IgD-negative memory B cell (primary cell): Measurements from ENCODE around the gene ANKRD13D. TPM values are rescaled to one million over a fixed set of nuclear protein-coding genes. Genes with fewer than 3 reads are reported as not detected.
A peak's percentile ranks its signal among the peaks of the same experiment; 100 is the strongest.

Experiments used
- H3K27ac Mint-ChIP-seq, 3 donors: one replicate each; pipeline ENCODE4 v1.8.0; 2020 to 2022; ENCODE audit warnings: mild to moderate bottlenecking in 3 of 3, mixed read lengths in 3 of 3, moderate library complexity in 1 of 3
- H3K27me3 Mint-ChIP-seq: one replicate; pipeline ENCODE4 v1.8.0; 2021; ENCODE audit warnings: mixed read lengths
- H3K36me3 Mint-ChIP-seq: one replicate; pipeline ENCODE4 v1.8.0; 2020; ENCODE audit warnings: mild to moderate bottlenecking, mixed read lengths
- H3K4me1 Mint-ChIP-seq, 3 donors: one replicate each; pipeline ENCODE4 v1.8.0; 2020 to 2022; ENCODE audit warnings: mixed read lengths in 3 of 3, mild to moderate bottlenecking in 1 of 3
- H3K4me3 Mint-ChIP-seq, 4 donors: one replicate each; pipeline ENCODE4 v1.8.0; 2020 to 2022; ENCODE audit warnings: mild to moderate bottlenecking in 4 of 4, mixed read lengths in 4 of 4, moderate library complexity in 3 of 4
- H3K9me3 Mint-ChIP-seq, 3 donors: one replicate each; pipeline ENCODE4 v1.8.0; 2020 to 2021; ENCODE audit warnings: mixed read lengths in 3 of 3, mild to moderate bottlenecking in 1 of 3
- polyA plus RNA-seq: library from polyadenylated mRNA; unstranded; fragments of 300-500 nt; fragmentation: Illumina TruSeq; gene quantifications from one replicate; pipeline ENCODE4 v1.2.3, GENCODE V29; 2021

The ANKRD13D gene
- polyA plus RNA-seq, 1 donor from 2014 or later: 17.3 TPM

DNA sequence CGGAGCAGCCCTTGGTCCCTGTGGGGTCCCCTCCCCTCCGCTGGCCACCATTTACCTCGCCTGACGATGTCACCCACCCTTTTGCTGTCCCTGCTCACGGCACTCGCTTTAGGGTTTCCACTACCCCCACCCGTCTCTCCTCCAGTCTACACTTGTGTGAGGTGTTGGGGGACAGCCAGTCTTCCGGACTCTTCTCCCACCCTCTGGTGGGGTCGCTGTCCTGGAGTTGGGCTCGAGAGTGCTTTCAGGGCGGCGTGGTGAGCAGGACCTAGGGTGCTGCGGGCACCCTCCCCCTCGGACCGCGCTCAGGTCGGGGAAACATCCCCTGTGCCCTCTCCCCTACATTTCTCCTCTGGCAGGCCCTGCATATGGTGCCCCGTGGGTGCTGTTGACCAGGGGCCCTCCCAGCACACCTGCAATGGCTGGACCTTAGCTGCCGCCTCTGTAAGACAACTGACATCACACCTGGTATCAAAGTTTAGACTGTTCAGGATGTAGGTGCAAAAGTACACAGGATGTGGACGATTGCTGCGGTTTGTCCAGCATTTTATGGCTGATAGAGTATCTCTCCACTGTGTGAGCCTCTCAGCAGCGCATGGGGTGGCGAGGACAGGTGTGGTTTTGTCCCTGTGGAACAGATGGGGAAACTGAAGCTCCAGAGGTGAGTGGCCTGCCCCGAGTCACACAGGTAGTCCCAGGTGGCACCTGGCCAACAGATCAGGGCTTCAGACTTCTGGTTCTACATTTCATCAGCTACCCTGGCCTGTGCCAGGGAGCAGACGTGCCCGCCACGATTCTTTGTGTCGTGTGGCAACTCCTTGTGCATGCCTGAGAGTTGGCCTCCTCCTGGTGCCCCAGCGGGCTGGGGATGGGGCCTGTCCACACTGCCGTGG, 21.7 kb upstream of the ANKRD13D start:
- Mint-ChIP-seq H3K9me3 (no peaks in the 10 kb centered on the region), H3K4me3 (peak overlapping the region; percentile 93 to 97 (median 96)), H3K27me3 (peaks cover 6% of the 10 kb centered on the region), H3K4me1 (peaks cover 39 to 51% (median 47%) of the 10 kb centered on the region in 3 donors), H3K27ac (peak overlapping the region; percentile 95 to 100 (median 97)), H3K36me3 (peaks cover 10% of the 10 kb centered on the region)

DNA sequence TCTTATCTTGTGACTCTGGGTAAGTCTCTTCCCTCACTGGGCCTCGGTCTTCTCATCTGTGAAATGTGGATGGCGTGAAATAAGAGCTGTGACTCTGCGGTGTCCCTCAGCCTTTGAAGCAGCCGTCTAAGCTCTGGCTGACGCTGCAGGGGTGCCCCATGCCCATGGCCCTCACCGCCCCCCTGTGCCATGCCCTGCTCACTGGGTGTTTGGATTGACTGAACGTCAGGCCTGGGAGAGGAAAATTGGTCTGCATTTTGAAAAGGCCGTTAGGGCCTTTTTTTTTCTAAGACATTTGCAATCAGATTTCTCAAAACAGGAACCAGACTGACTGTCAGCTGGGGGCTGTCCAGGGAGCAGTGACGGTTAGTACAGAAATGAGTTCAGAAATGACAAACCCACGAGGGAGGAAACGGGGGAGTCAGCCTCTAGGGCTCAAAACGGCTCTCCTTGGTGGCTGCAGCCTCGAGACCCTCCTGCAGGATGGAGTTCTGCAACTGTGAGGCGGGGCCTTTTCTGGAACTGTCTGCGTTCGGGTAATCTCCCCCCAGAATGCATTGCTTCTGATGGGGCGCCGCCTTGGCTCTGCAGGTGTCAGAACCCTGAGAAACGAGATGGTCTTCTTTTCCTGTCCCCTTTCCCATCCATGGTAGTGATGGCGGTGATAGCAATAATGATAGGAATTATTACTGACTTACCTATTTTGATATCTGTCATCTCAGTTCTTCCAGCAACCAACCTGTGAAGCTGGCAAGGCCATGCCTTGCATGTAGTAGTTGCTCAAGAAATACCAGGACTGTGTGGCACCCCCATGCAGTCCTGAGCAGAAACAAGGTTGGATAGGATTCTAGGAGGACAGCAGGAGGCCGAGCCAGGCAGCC, 20.8 kb upstream of the ANKRD13D start:
- Mint-ChIP-seq H3K4me3 (peak overlapping the region; percentile 93 to 97 (median 96)), H3K4me1 (peaks cover 39 to 50% (median 40%) of the 10 kb centered on the region in 3 donors), H3K27me3 (peaks cover 3% of the 10 kb centered on the region), H3K9me3 (no peaks in the 10 kb centered on the region), H3K27ac (peak overlapping the region; percentile 95 to 100 (median 97)), H3K36me3 (peaks cover 10% of the 10 kb centered on the region)

DNA sequence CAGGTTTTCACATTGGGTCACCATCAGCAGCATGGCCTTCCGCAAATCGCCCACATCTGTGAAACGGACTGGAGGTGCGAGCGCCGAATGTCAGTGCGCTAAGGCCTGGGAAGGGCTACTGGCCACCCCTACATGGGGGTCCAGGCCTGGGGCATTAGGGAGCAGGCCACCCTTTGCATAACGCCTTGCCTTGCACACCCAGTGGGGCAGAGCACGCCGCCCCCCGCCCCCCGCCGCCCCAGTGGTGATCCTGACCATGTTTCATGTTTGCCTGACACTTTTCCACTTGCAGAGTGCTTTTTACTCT, 20.2 kb upstream of the ANKRD13D start:
- Mint-ChIP-seq H3K27ac (peak overlapping the region; percentile 95 to 100 (median 97)), H3K4me1 (peaks cover 41 to 51% (median 42%) of the 10 kb centered on the region in 3 donors), H3K4me3 (peak overlapping the region; percentile 93 to 97 (median 96)), H3K36me3 (peaks cover 10% of the 10 kb centered on the region), H3K9me3 (no peaks in the 10 kb centered on the region), H3K27me3 (peaks cover 3% of the 10 kb centered on the region)

DNA sequence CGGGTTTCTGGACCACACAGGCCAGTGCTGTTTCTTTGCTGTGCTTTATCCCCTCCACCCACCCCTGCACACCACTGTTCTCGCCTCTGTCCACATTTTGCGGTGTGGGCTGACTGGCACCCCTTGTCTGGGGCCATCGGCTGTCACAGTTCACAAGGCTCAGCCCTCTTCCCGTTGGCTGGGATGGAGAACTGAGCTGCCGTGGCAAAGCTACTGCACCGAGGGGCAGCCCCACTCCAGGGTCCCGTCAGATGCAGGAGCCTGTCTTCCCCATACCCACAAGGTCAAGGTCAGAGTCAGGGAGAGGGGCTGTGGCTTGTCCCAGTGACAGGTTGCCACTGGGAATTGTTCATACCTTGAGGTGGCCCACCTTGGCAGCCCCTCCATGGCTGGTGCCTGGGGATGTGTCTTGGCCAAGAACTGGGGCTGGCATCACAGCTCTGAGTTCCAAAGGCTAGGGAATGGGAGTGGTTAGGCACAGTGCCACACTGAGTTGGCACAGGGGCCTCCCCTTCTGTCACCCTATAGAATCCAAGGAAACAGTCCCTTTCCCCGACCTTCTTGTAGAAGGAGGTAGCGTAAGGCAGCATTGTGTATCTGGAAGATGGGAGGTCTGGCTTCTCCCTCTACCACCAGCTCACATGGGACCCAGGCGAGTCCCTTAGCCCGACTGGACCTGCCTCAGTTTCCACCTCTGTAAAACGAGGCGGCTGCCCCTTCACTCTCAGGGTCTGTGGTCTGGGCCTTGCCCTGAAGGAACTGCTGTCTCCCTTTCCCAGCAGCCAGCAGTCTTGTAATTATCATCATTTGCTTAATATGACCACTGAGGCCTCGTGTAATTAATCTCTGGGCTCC, 19.5 kb upstream of the ANKRD13D start:
- peak overlapping the region; percentile 94 to 97 (median 95) for H3K27ac Mint-ChIP-seq
- no peaks in the 10 kb centered on the region for H3K9me3 Mint-ChIP-seq
- peaks cover 3% of the 10 kb centered on the region for H3K27me3 Mint-ChIP-seq
- H3K36me3 Mint-ChIP-seq: peaks cover 10% of the 10 kb centered on the region
- H3K4me1 Mint-ChIP-seq: peaks cover 42 to 56% (median 47%) of the 10 kb centered on the region in 3 donors
- H3K4me3 Mint-ChIP-seq: peak overlapping the region; percentile 93 to 97 (median 95)

DNA sequence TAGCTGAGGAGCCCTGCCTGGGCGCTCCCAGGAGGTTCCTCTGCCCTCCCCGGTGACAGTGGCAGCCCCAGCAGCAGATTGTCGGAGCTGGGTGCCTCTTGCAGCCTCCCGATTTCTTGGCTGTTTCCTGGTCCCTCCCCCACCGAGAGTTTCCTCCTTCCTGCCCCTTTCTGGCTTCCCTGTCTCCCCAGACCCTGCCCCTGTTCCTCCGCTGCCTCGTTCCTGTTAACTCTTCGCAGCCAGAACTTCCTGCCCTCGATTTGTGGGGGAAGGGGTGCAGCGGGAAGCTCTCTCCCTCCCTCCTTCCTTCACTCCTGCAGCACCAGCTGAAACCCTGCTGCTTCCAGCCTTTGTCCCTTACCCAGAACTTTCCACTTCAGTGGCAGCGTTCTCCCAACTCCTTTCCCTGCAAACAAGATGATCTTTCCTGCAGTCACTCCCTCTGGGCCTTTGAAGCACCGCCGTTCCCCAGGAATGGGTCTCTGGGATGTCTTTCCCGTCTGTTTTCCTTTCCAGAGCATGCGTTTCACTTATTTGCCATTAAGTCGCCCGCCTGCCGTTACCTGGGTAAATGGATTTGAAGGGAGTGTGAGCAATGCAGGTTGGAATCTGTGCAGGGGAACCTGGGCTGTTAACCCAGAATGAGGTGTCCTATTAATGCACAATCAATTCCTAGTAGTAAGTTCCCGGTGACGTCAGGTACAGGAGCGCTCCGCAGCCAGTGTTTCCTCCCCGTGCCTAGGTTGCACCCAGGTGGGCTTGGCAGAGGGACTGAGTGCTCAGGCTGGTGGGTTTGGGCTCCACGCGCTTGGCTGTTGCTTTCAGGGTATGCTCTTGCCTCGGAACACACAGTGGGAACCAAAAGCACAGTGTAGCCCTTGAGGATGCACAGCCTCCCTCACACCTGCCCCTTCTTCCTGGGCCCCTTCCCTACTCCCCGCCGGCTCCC, 18.6 kb upstream of the ANKRD13D start:
- Mint-ChIP-seq H3K27ac (peak overlapping the region; percentile 94 to 97 (median 95)), H3K27me3 (peaks cover 3% of the 10 kb centered on the region), H3K4me3 (peak overlapping the region; percentile 93 to 97 (median 95)), H3K4me1 (peaks cover 42 to 61% (median 49%) of the 10 kb centered on the region in 3 donors), H3K9me3 (no peaks in the 10 kb centered on the region), H3K36me3 (peaks cover 10% of the 10 kb centered on the region)

DNA sequence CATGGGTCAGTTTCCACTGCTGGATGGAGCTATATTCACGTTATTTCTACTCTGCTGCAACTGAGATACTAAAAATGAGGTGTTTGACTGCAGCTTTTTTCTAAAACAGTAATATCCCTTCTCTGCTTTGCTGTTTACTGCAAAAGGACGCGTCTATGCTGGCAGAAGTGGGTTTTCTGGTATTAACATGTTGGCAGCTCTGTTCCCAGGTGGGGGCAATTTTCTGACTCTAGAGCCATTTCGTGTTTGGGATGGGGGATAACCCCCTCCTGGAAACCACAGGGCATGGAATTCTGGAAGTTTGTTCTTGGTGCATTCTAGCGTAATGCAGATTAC, 17.9 kb upstream of the ANKRD13D start:
- peaks cover 42 to 63% (median 50%) of the 10 kb centered on the region in 3 donors for H3K4me1 Mint-ChIP-seq
- H3K27me3 Mint-ChIP-seq: peaks cover 3% of the 10 kb centered on the region
- peak overlapping the region; percentile 93 to 97 (median 95) for H3K4me3 Mint-ChIP-seq
- H3K27ac Mint-ChIP-seq: peak overlapping the region; percentile 94 to 97 (median 95)
- H3K9me3 Mint-ChIP-seq: no peaks in the 10 kb centered on the region
- H3K36me3 Mint-ChIP-seq: peaks cover 10% of the 10 kb centered on the region

DNA sequence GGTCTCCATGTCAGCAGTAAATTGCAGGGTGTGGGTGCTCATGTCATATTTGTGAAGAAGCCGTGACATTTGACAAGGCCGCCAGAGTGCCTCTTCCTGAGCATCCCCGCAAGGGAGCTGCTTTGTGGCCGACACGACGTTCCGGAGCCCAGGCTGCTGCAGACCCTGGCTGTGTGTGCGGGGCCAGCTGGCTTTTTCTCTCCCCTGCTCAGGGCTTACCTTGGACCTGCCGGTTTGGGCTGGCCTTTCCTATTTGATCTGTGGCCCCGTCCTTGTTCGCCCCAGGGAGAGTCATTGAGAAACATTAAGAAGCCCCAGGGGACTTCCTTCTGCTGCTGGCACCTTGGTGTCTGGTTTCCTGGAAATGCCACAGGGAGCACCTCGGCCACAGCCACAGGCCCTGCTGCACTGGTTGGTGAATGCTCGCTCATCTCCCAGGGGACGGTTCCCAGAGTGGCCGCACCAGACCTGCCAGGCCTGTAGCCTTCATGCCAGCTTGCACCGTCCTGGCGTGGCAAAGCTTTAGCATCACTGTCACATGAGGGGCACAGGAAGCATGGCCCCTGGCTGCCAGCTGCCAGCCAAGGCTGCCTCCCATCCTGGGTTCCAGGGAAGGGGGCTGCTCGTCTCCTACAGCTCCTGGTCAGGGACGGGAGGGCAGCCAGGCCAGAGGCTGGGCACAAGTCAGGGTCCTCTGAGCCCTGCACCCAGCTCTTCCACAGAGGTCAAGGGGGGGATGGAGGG, 17.4 kb upstream of the ANKRD13D start:
- Mint-ChIP-seq H3K9me3 (no peaks in the 10 kb centered on the region), H3K36me3 (peaks cover 10% of the 10 kb centered on the region), H3K4me1 (peaks cover 46 to 67% (median 54%) of the 10 kb centered on the region in 3 donors), H3K4me3 (peak overlapping the region; percentile 93 to 97 (median 95)), H3K27ac (peak overlapping the region; percentile 94 to 97 (median 95)), H3K27me3 (peaks cover 5% of the 10 kb centered on the region)

DNA sequence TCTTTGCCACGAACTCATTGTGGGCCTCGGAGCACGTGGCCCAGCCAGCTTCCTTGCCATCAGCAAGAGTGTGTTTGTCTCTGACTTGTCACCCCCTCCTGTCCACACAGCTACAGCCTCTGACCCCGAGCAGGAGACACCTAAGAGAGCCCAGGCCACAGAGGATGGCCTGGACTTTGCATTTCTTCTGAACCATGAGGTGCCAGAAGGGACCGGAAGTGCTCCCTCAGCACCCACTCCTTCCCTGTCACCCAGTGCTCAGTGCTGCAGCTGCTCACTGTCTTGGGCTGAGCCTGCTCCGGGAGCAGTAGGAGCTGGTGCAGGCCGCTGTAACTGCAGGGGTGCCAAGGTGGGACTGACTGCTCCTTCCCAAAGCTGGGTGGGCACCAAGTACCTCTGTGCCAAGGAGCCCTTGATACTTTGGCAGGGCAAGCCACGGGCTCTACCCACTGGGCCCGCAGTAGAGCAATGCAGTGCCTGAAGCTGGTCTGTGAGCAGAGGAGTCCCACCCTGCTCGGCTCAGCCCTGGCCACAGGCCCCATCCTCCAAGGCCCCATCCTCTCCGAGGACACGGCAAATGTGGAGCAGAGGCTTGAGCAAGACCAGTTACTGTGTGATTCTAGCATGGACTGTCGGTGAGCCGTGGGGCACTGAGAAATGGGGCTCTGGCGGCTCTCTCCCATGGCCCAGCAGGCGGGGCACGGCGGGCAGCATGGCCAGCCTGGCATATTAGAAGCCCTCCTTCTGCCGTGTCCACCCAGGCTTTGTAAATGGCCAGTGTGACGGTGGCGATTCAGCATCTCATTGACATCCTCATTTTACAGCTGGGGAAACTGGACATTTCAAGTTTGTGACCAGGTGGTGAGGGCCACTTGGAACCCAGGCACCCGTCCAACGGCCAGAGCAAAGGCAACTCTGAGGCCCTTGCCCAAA, 16.5 kb upstream of the ANKRD13D start:
- H3K4me3 Mint-ChIP-seq: peak overlapping the region; percentile 93 to 97 (median 95)
- peak overlapping the region; percentile 94 to 97 (median 95) for H3K27ac Mint-ChIP-seq
- H3K9me3 Mint-ChIP-seq: no peaks in the 10 kb centered on the region
- peaks cover 10% of the 10 kb centered on the region for H3K36me3 Mint-ChIP-seq
- peaks cover 52 to 70% (median 59%) of the 10 kb centered on the region in 3 donors for H3K4me1 Mint-ChIP-seq
- H3K27me3 Mint-ChIP-seq: peaks cover 5% of the 10 kb centered on the region

DNA sequence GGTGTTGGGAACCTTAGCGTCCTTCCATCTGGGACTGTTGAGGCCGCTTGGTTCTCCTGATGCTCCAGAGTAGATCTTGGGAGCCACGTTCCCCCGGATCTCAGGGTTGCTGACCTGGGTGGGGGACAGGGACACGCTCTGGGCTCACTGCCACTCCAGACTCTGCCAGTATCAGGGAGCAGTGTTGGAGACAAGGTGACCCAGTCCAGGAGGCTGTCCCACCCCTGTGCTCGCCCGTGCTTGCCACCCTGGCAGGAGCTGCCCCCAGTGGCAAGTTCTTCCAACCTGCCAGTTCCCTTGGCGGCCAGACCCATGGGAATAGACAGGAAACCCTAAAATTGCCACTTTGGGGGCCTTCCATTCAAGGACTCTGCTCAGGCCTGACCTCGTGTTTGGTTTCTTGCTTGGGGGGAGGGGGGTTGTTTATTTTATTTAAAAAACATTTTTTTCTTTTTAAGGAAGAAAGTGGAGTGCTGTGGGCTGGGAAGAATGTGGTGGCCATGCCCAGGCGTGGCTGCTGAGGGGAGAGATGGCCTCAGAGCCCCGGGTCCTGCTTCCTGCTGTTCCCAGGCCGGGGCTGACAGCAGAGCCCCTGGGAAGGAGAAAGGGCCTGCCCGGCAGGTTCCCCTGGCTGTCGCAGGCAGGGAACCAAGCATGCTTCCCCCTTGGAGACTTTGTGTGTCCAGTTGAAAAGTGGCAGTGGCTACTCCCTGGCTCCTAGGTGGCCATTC, 15.7 kb upstream of the ANKRD13D start:
- Mint-ChIP-seq H3K9me3 (no peaks in the 10 kb centered on the region), H3K27ac (peak overlapping the region; percentile 90 to 97 (median 95)), H3K4me3 (peak overlapping the region; percentile 60 to 97 (median 87)), H3K36me3 (peaks cover 10% of the 10 kb centered on the region), H3K27me3 (peaks cover 4% of the 10 kb centered on the region), H3K4me1 (peaks cover 49 to 71% (median 57%) of the 10 kb centered on the region in 3 donors)

DNA sequence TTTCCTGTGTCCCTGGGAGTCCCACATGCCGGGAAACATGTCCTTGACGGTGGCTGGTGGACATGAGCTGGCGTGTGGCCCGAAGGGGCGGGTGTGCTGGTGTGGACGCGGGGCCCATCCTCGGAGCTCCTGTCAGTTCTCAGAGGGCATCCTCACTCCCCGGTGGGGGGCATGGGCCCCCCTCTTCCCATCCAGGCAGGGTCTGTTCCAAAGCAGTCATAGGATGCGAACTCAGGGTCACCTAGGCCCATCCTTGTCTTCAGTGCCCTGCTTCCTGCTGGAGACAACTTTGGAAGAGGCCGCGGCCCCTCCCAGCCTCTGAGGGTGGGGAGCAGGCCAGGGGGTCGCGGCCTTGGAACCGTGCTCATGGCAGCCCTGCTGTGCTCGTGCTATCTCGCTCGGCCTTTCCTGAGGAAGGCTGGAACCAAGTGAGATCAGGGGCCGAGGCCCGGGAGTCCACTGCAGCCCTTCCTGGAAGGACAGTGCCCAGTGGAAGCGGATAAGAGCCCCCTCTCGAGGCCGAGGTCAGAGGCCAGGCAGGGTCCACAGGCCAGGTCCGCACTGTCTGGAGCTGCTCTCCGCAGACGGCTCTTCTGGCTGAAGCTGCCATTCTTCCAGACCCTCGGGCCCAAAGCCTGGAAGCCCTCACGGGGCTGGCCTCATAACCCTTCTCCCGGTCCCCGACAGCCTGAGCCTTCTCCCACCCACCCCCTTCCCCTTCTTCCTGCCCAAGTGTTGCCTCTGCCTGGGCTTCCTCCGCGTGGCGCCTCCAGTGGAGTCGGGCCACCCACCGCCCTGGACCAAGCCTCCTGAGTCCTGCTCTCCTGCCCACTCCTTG, 14.1 kb upstream of the ANKRD13D start:
- Mint-ChIP-seq H3K4me1 (peaks cover 45 to 65% (median 59%) of the 10 kb centered on the region in 3 donors), H3K27ac (peak overlapping the region; percentile 94 to 95 (median 94)), H3K36me3 (peaks cover 8% of the 10 kb centered on the region), H3K27me3 (peaks cover 2% of the 10 kb centered on the region), H3K9me3 (no peaks in the 10 kb centered on the region), H3K4me3 (peak overlapping the region; percentile 21 to 97 (median 90))
